HG03571 (cell line): ENCODE measurements around the gene C16orf46.

Experiments
- ATAC-seq: cut with Tn5 transposase; IDR thresholded peaks from one replicate; pipeline ENCODE4 v1.9.1; 2021; ENCODE audit not compliant: unreplicated experiment

The C16orf46 gene

GRCh38 chr16:81026429-81026828 is 50.6 kb downstream of the C16orf46 start:
- ATAC-seq: no peak

GRCh38 chr16:81018496-81018895 is 58.5 kb downstream of the C16orf46 start:
- no peak for ATAC-seq

GRCh38 chr16:81014672-81015071 is 62.4 kb downstream of the C16orf46 start:
- no peak for ATAC-seq

GRCh38 chr16:81012974-81013373 is 64.1 kb downstream of the C16orf46 start:
- ATAC-seq: no peak
